CD4-positive, alpha-beta T cell treated with Interleukin-6 for 4 hours (primary cell): ENCODE measurements around the gene RPL7L1.
"Not testable (repeated sequence)": the region's sequence is repeated elsewhere in the genome, so short reads cannot be mapped to it uniquely, and the experiment has no call there.

Experiments used
- DNase-seq: peaks from one replicate; pipeline ENCODE4 v3.0.0-alpha.2; 2020; ENCODE audit warnings: mixed read lengths

Gene RPL7L1

GRCh38 chr6:42879372-42880239, at the start of gene RPL7L1:
RPL7L1 (plus strand) TSS chr6:42879616; CDS start chr6:42879911, 295 bp downstream.
- DNase-seq = peak; percentile 83

- DNase-seq = no peak
Observed at GRCh38 chr6:42831237-42831636, 48.2 kb upstream of the RPL7L1 start.

- DNase-seq = no peak
Observed at GRCh38 chr6:42834056-42834455, 45.4 kb upstream of the RPL7L1 start.

GRCh38 chr6:42841844-42842584, 37.4 kb upstream of the RPL7L1 start:
- DNase-seq = no peak

GRCh38 chr6:42845327-42845694, 34.1 kb upstream of the RPL7L1 start:
- no peak for DNase-seq

- no peak for DNase-seq
Observed at GRCh38 chr6:42846505-42846904, 32.9 kb upstream of the RPL7L1 start.

- DNase-seq = no peak
Observed at GRCh38 chr6:42848700-42849099, 30.7 kb upstream of the RPL7L1 start.

- no peak for DNase-seq
Observed at GRCh38 chr6:42851599-42851998, 27.8 kb upstream of the RPL7L1 start.

GRCh38 chr6:42860036-42860435, 19.4 kb upstream of the RPL7L1 start:
- DNase-seq = no peak

GRCh38 chr6:42860481-42860880, 18.9 kb upstream of the RPL7L1 start:
- DNase-seq = no peak

GRCh38 chr6:42864602-42865001, 14.8 kb upstream of the RPL7L1 start:
- DNase-seq = no peak

GRCh38 chr6:42870145-42870936, 9.1 kb upstream of the RPL7L1 start:
- DNase-seq = no peak

GRCh38 chr6:42871711-42872110, 7.7 kb upstream of the RPL7L1 start:
- DNase-seq = no peak

GRCh38 chr6:42873313-42873712, 6.1 kb upstream of the RPL7L1 start:
- DNase-seq = no peak

- no peak for DNase-seq
Observed at GRCh38 chr6:42877695-42878094, 1.7 kb upstream of the RPL7L1 start.

GRCh38 chr6:42880240-42880817, 913 bp downstream of the RPL7L1 start:
- not testable (repeated sequence) for DNase-seq

GRCh38 chr6:42880871-42881270, 1.5 kb downstream of the RPL7L1 start:
- not testable (repeated sequence) for DNase-seq

GRCh38 chr6:42885702-42886101, 6.3 kb downstream of the RPL7L1 start:
- no peak for DNase-seq

GRCh38 chr6:42888201-42888600, 8.8 kb downstream of the RPL7L1 start:
- not testable (repeated sequence) for DNase-seq

GRCh38 chr6:42889815-42890214, 10.4 kb downstream of the RPL7L1 start:
- no peak for DNase-seq

- DNase-seq = peak; percentile 92
Observed at GRCh38 chr6:42890311-42891198, 11.1 kb downstream of the RPL7L1 start.

- no peak for DNase-seq
Observed at GRCh38 chr6:42891199-42891722, 11.8 kb downstream of the RPL7L1 start.
